Lung microvascular endothelial cell (primary cell): ENCODE measurements around the gene KCND3. TPM values are rescaled to one million over a fixed set of nuclear protein-coding genes. Genes with fewer than 3 reads are reported as not detected.

Experiments
- DNase-seq, 2 donors: peaks; one replicate each; pipeline versions ENCODE4 v3.0.0 to v3.0.0-alpha.2; 2010; ENCODE audit warnings: low read depth in 2 of 2
- total RNA-seq: library from RNA; depleted of rRNA; stranded (reverse); fragments of >200 nt; gene quantifications from 2 replicates; pipeline ENCODE4 v1.2.1, GENCODE V29; 2014

KCND3 gene
- total RNA-seq, 1 donor from 2014 or later = 0.20 TPM

- DNase-seq = no peak
These were observed 30.0 kb downstream of the KCND3 start for GRCh38 chr1:111959436-111959835.

- DNase-seq = no peak
These were observed 30.6 kb downstream of the KCND3 start for GRCh38 chr1:111958851-111959250.

GRCh38 chr1:111958075-111958474, 31.4 kb downstream of the KCND3 start:
- no peak for DNase-seq

- no peak for DNase-seq
These were observed 33.2 kb downstream of the KCND3 start for GRCh38 chr1:111956155-111956771.

- DNase-seq = no peak
These were observed 33.7 kb downstream of the KCND3 start for GRCh38 chr1:111955755-111956154.

- no peak for DNase-seq
These were observed 35.7 kb downstream of the KCND3 start for GRCh38 chr1:111953797-111954196.

- DNase-seq = no peak
These were observed 37.3 kb downstream of the KCND3 start for GRCh38 chr1:111952125-111952657.

- DNase-seq = no peak
These were observed 41.0 kb downstream of the KCND3 start for GRCh38 chr1:111948209-111949171.

- no peak for DNase-seq
These were observed 45.4 kb downstream of the KCND3 start for GRCh38 chr1:111943846-111944749.

- no peak for DNase-seq
These were observed 46.4 kb downstream of the KCND3 start for GRCh38 chr1:111943066-111943465.

GRCh38 chr1:111938536-111938935, 50.9 kb downstream of the KCND3 start:
- no peak for DNase-seq

- DNase-seq = no peak
These were observed 51.3 kb downstream of the KCND3 start for GRCh38 chr1:111938123-111938522.

GRCh38 chr1:111937147-111937725, 52.2 kb downstream of the KCND3 start:
- DNase-seq = no peak

GRCh38 chr1:111934106-111934852, 55.2 kb downstream of the KCND3 start:
- DNase-seq = no peak

GRCh38 chr1:111930356-111930755, 59.1 kb downstream of the KCND3 start:
- DNase-seq = no peak

- DNase-seq = no peak
These were observed 60.9 kb downstream of the KCND3 start for GRCh38 chr1:111928531-111928930.

GRCh38 chr1:111927652-111928051, 61.8 kb downstream of the KCND3 start:
- DNase-seq = no peak

- no peak for DNase-seq
These were observed 64.7 kb downstream of the KCND3 start for GRCh38 chr1:111924786-111925185.

GRCh38 chr1:111923766-111924165, 65.7 kb downstream of the KCND3 start:
- DNase-seq = no peak

GRCh38 chr1:111921948-111922347, 67.5 kb downstream of the KCND3 start:
- DNase-seq = no peak
